GM21381 (cell line): Measurements from ENCODE around the gene PADI3.

Experiments
- ATAC-seq: cut with Tn5 transposase; IDR thresholded peaks from one replicate; pipeline ENCODE4 v1.9.1; 2021; ENCODE audit warnings: mild to moderate bottlenecking, moderate library complexity; ENCODE audit not compliant: unreplicated experiment

PADI3 gene

DNA sequence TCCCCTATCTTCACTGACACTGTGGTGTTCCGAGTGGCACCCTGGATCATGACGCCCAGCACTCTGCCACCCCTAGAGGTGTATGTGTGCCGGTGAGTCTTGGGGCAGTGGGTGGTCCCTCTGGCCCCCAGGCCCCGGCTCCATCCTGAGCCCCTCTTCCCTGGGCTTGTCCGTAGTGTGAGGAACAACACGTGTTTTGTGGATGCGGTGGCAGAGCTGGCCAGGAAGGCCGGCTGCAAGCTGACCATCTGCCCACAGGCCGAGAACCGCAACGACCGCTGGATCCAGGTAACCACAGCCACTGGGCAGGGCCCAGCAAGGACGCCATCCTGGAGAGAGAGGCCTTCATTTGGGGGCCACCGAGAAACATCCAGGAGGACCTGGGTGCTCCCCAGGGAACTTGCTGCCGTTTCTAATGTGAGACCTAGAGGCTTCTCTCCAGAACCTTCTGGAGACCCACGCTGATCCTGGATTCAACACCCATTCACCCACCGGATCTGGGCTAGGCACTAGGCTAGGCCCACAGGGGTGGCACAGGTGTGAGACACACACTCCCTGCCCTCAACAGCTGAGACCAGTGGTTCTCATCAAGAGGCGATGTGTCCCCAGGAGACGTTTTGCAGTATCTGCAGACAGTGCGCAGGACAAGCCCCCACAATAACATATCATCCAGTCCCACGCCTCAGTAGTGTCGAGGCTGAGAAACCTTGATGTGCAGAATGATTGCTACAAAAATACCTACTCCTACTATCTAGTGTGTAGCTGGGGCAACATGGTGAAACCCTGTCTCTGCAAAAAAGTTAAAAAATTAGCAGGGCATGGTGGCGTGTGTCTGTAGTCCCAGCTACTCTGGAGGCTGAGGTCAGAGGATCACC is 22.2 kb downstream of the PADI3 start:
- no peak for ATAC-seq

DNA sequence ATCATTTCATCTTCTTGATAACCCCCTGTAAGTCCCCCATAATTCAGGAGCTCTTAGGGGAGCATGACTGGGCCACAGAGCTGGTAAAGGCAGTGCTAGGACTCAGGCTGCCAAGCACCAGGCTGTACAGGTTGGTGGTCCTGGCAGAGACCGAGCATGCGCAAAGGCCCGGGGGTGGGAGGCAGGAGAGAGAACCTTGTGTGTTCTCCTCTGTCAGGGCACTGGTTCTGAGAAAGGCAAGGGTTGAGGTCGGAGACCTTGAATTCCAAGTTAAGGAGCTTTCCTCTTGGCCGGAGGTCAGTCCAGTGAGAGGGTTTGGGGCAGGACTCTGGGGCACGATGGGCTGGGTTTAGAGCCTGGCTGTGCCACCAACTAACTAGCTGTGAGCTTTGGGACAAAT is 23.2 kb downstream of the PADI3 start:
- ATAC-seq, result no peak

DNA sequence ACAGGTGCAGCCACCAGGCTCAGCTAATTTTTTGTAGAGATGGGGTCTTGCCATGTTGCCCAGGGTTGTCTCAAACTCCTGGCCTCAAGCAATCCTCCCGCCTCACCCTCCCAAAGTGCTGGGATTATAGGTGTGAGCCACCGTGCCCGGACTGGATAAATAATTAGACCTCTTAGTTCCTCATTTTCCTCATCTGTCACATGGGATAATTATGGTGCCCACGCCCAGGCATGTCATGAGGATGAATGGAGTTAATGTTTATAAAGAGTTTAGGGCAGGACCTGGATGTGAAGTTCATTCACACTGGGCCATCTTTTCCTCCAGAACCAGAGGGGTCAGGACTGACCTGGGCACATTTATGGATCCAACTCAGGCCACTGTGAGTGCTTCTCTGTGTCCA is 23.7 kb downstream of the PADI3 start:
- no peak for ATAC-seq

DNA sequence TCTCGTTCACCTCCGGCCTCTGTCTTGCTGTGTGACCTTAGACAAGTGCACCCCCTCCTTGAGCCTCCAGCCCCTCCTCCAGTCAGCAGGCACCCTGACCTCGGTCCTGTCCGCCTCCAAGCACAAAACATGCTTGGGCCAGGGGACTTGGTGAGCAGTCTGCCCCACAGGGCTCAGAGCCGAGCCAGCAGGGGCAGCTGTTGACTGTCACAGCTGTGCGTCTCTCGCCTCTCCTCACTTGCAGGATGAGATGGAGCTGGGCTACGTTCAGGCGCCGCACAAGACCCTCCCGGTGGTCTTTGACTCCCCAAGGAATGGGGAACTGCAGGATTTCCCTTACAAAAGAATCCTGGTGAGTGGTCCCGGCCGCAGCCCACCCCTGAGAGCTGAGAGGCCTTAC is 24.2 kb downstream of the PADI3 start:
- no peak for ATAC-seq

- peak; percentile 72 for ATAC-seq
Observed at GRCh38 chr1:17274186-17275170, 25.6 kb downstream of the PADI3 start.

- ATAC-seq, result no peak
Observed at GRCh38 chr1:17276568-17276967, 27.7 kb downstream of the PADI3 start.

GRCh38 chr1:17277511-17278159 is 28.7 kb downstream of the PADI3 start:
- no peak for ATAC-seq

GRCh38 chr1:17278996-17279830 is 30.3 kb downstream of the PADI3 start:
- ATAC-seq, result no peak

DNA sequence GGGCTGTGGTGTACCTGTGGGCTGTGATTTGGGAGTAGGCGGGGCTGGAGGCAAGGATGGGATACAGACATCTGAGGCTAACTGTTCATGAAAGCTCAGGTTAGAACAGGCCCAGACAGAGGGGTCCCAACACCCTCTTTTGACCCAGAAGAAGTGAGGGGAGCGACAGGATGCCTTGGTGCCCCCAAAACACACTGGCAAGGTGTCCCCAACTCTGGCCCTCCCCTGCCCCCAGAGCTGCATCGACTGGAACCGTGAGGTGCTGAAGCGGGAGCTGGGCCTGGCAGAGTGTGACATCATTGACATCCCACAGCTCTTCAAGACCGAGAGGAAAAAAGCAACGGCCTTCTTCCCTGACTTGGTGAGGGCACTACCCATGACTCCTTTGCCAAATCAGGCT is 31.5 kb downstream of the PADI3 start:
- no peak for ATAC-seq

- no peak for ATAC-seq
Observed at GRCh38 chr1:17280894-17281293, 32.0 kb downstream of the PADI3 start.

DNA sequence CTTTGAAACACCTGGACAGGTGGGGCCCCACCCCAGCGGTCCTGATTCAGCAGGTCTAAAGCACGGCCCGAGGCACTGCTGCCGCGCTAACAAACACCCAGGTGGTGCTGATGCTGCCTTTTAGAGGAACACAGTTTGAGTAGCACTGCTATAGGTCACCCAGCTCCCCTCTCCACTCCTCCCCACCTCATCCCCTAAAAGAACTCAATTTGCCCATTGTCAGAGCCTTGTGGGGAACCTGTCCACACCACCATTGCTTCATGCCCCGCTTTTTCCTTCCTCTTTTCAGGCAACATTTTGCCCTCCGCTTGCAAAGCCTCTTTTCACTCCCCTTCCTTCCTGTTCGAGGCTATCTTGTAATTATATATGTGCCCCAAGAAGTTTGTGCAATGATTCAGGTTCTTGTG is 32.9 kb downstream of the PADI3 start:
- no peak for ATAC-seq

DNA sequence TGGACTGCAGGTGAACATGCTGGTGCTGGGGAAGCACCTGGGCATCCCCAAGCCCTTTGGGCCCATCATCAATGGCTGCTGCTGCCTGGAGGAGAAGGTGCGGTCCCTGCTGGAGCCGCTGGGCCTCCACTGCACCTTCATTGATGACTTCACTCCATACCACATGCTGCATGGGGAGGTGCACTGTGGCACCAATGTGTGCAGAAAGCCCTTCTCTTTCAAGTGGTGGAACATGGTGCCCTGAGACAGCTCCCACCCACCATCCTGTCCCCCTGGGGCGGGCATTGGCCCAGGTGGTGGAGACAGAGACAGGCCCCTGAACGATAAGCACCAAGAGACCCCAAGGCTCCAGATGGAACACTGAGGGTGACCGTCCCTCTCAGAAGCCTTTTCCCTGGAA is 33.9 kb downstream of the PADI3 start:
- ATAC-seq, result no peak

- ATAC-seq, result no peak
Observed at GRCh38 chr1:17286646-17287045, 37.7 kb downstream of the PADI3 start.

DNA sequence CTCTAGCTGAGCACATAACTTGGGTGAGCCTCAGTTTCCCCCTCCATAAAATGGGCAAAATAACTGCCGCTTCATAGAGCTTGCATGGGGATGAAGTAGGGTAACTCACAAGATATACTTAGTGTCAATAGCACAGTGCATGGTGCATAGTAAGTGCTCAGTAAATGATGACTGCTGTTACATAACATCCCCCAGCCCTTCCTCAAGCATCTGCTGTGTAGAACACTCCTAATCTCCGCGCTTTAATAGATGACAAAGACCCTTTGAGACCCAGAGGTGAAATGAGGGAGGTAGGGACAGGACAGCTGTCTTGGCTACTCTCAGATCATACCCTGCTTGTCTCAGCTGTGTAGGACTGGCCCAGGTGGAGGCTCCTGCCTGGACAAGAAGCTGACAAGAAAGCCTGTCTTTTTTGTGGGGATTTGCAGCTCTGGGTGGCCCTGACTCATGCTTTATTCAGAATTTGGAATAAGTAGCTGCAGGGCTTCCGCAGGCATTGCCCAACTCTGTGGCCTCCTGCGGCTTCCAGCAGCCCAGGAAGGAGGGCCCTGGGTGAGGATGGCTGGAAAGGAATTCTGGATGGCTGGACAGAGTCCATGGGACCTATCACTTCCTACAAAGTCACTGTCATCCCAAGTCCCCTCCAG is 38.4 kb downstream of the PADI3 start:
- ATAC-seq, result no peak

GRCh38 chr1:17289721-17290120 is 40.8 kb downstream of the PADI3 start:
- no peak for ATAC-seq

GRCh38 chr1:17290553-17290952 is 41.7 kb downstream of the PADI3 start:
- ATAC-seq, result no peak

DNA sequence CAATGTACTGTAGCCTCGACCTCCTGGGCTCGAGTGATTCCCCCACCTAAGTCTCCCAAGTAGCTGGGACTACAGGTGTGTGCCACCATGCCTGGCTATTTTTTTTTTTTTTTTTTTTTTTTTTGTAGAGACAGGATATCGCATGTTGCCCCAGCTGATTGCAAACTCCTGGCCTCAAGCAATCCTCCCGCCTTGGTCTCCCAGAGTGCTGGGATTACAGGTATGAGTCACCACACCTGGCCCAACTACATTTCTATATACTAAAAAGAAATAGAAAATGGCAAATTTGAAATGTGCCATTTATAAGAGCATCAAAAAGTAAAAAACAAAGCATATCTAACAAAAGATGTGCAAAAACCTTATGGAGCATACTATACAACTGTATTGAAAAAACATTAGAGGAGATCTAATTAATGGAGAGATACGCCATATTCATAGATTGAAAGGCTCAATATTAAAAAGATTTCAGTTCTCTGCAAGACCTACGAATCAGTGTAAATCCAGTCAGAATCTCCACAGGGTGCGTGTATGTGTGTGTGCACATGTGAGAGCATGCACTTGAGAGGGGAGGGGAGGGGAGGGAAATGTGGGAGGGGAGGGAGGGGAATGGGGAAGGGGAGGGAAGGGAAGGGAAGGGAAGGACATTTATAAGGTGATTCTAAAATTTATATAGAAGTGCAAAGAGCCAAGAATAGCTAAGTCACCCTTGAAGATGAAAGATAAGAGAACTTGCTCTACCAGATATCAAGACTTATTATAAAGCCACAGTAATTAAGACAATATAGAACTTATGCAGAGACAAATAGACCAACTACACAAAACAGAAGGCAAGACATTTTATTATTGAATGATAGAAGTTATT is 43.6 kb downstream of the PADI3 start:
- no peak for ATAC-seq

- ATAC-seq, result no peak
Observed at GRCh38 chr1:17293681-17294425, 45.0 kb downstream of the PADI3 start.
